ENCODE results near the gene CLEC4F. TPM values are rescaled to one million over a fixed set of nuclear protein-coding genes. Genes with fewer than 3 reads are reported as not detected.

The CLEC4F gene
- total and polyA plus RNA-seq, 10 of the 15 experiments (the other 5 are each of a cell fraction or from before 2014, with no cell fraction given), result 0.03 TPM; not detected in 9

DNA sequence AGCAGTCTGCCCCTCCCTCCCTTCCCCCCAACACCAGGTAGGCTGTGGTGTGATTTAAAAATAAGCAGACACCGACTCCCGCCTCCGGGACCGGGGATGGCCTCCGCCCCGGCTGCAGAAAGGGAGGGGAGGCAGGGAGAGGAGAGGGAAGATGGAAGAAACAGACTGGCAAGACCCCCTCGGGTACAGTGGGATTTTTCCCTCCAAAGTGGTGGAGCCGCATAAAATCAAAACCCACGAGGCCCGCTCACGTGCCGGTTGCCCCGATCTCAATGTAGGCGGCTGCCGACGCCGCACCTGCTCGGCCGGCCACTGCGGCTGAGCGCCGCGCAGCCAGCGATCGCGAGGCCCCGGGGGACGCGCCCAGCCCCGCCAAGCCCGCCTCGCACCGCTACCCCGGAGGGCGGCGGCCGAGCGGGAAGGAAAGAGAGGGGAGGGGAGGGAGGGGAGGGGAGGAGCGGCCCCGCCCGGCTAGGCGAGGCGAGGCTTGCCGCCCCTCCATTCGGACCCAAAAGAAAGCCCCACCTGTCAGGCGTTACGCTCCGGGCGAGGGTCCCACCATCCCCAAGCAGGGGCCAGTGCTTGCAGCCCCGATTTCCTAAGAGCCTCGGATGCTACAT lies 53.2 kb downstream of the CLEC4F start:
- Histone ChIP-seq H3K36me3 (ENCODE audit: control insufficient read depth in 2 of 2, insufficient read depth in 2 of 2, low read length in 1 of 2) (no peaks in the 10 kb centered on the region), H3K79me2 (ENCODE audit: control insufficient read depth, insufficient read depth, low read length) (no peaks in the 10 kb centered on the region), H3K4me3 (peak overlapping the region; percentile 44; the same call in 1 of the 2 replicates), H3K27ac (ENCODE audit: control insufficient read depth, insufficient read depth) (no peak overlapping the region), H3K9me3 (replicated peaks; ENCODE audit: control insufficient read depth, insufficient read depth, low read length) (no peaks in the 10 kb centered on the region), H2AFZ (ENCODE audit: control insufficient read depth, low read depth, low read length) (no peak overlapping the region), H3K4me1 (ENCODE audit: control insufficient read depth, insufficient read depth, low read length) (peaks cover 5% of the 10 kb centered on the region), H4K20me1 (ENCODE audit: control insufficient read depth, insufficient read depth) (0 out of 2 replicates have a peak, but pooled peaks cover 3% of the 10 kb centered on the region), H3K27me3 (replicated peaks in 1 of 2; ENCODE audit: control insufficient read depth in 2 of 2, insufficient read depth in 2 of 2, low read length in 1 of 2) (peaks cover 6 to 8% of the 10 kb centered on the region in 2 experiments; a peak in 2 of 4 replicates), H3K9ac (ENCODE audit: control insufficient read depth, insufficient read depth, low read length) (no peak overlapping the region), H3K4me2 (ENCODE audit: control insufficient read depth, insufficient read depth) (peak overlapping the region; percentile 67)
- ATAC-seq (peak; percentile 46), DNase-seq (ENCODE audit: low read depth, low spot score) (no peak), FAIRE-seq (no peak)
- TF ChIP-seq SIN3A (IDR thresholded peaks at IDR 0.05; ENCODE audit: low read depth, low read length), result no peak
- peak; percentile 60 to 86; a peak in 3 of 4 replicates for TF ChIP-seq BHLHE40 (IDR thresholded peaks at IDR 0.05; ENCODE audit: borderline replicate concordance in 1 of 2, low read depth in 2 of 2, low read length in 1 of 2)
- ChIA-PET SMC1A (ENCODE audit: uncharacterized antibody, unreplicated experiment) (no interaction called here), CTCF (no interaction called here), POLR2A (no interaction called here), RAD21 (ENCODE audit: unreplicated experiment) (no interaction called here)
- in situ Hi-C loops (cut with MboI) (no loop called here), intact Hi-C loops (cut with micrococcal nuclease; ENCODE audit: unreplicated experiment) (no loop called here)
- no TSS peak for BruUV-seq (replicated peaks)
- 10% methylated on average over 30 of the region's 51 CpGs for WGBS (ENCODE audit: insufficient coverage, insufficient replicate concordance, low lambda C conversion rate, missing lambda C conversion rate)

DNA sequence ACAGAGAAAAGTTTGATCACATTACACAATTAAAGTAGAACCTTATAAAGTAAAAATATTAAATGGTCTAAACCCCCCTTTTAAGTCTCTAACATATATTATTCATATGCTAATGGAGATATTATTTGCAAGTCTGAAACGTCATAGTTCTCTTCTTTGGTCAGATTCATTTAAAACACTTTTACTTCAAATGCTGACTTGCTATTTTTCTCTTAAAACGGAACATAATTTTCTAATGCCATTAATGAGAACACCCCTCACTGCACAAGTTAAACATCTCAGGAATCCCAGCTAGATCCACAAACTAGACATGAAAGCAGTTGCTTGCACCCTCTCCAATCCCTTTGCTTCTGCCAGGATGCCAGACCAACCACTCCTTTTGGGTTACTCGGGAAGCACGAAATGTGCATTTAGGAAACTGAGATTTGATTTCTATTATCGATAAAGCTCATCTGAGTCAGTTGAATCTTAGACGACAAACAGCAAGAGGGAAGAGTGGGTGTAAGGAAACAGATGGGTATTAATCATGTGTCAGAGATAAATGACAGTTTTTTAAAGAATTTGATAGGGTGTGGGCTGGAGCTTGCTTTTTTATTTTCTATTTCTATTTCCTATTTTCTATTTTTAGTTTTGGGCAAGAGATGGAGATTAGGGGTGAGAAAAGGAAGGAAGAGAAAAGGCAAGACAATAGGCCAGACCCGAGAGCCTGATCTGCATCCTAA lies 53.9 kb downstream of the CLEC4F start:
- in situ Hi-C loops (cut with MboI), result no loop called here
- FAIRE-seq (no peak), ATAC-seq (no peak), DNase-seq (ENCODE audit: low read depth, low spot score) (no peak)
- Histone ChIP-seq H3K27ac (ENCODE audit: control insufficient read depth, insufficient read depth) (no peak overlapping the region), H3K9me3 (replicated peaks; ENCODE audit: control insufficient read depth, insufficient read depth, low read length) (no peaks in the 10 kb centered on the region), H4K20me1 (ENCODE audit: control insufficient read depth, insufficient read depth) (0 out of 2 replicates have a peak, but pooled peaks cover 3% of the 10 kb centered on the region), H3K27me3 (replicated peaks in 1 of 2; ENCODE audit: control insufficient read depth in 2 of 2, insufficient read depth in 2 of 2, low read length in 1 of 2) (peaks cover 6 to 8% of the 10 kb centered on the region in 2 experiments; a peak in 2 of 4 replicates), H3K36me3 (ENCODE audit: control insufficient read depth in 2 of 2, insufficient read depth in 2 of 2, low read length in 1 of 2) (no peaks in the 10 kb centered on the region), H3K4me1 (ENCODE audit: control insufficient read depth, insufficient read depth, low read length) (peaks cover 5% of the 10 kb centered on the region), H2AFZ (ENCODE audit: control insufficient read depth, low read depth, low read length) (no peak overlapping the region), H3K79me2 (ENCODE audit: control insufficient read depth, insufficient read depth, low read length) (no peaks in the 10 kb centered on the region), H3K4me3 (peak overlapping the region; percentile 11; the same call in 1 of the 2 replicates), H3K4me2 (ENCODE audit: control insufficient read depth, insufficient read depth) (no peak overlapping the region), H3K9ac (ENCODE audit: control insufficient read depth, insufficient read depth, low read length) (no peak overlapping the region)
- RAD21 ChIA-PET (ENCODE audit: unreplicated experiment), result no interaction called here
- CTCF ChIA-PET, result no interaction called here
- SMC1A ChIA-PET (ENCODE audit: uncharacterized antibody, unreplicated experiment), result no interaction called here
- no TSS peak for BruUV-seq (replicated peaks)
- POLR2A ChIA-PET, result interaction anchor here (0.5 kb wide), 1 partner anchor 1532 kb away, joined by 5 read pairs; no protein-coding TSS in a partner anchor
- WGBS (ENCODE audit: insufficient coverage, insufficient replicate concordance, low lambda C conversion rate, missing lambda C conversion rate), result 3% methylated on average over 7 of the region's 7 CpGs
- intact Hi-C loops (cut with micrococcal nuclease; ENCODE audit: unreplicated experiment), result no loop called here
- no peak for TF ChIP-seq WRNIP1 (IDR thresholded peaks at IDR 0.05; ENCODE audit: borderline replicate concordance, low read depth, low read length)
- TF ChIP-seq, protein P1, sequence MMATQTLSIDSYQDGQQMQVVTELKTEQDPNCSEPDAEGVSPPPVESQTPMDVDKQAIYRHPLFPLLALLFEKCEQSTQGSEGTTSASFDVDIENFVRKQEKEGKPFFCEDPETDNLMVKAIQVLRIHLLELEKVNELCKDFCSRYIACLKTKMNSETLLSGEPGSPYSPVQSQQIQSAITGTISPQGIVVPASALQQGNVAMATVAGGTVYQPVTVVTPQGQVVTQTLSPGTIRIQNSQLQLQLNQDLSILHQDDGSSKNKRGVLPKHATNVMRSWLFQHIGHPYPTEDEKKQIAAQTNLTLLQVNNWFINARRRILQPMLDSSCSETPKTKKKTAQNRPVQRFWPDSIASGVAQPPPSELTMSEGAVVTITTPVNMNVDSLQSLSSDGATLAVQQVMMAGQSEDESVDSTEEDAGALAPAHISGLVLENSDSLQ (IDR thresholded peaks at IDR 0.05), result peak; percentile 27; the same call in 1 of the 2 replicates
